HEK293T (cell line): ENCODE measurements around the gene RNF227.

Source experiments
- ARNT ChIP-seq: fragments of 450-650 bp; IDR thresholded peaks from 2 replicates; pipeline ENCODE4 v1.6.1; 2017; ENCODE audit warnings: mild to moderate bottlenecking
- BHLHE40 ChIP-seq: fragments of 450-650 bp; IDR thresholded peaks from 2 replicates; pipeline ENCODE4 v1.6.1; 2016; ENCODE audit warnings: mild to moderate bottlenecking, moderate library complexity, borderline replicate concordance
- FOXA1 ChIP-seq: fragments of 450-650 bp; IDR thresholded peaks from 2 replicates; pipeline ENCODE4 v1.6.1; 2016; ENCODE audit warnings: mild to moderate bottlenecking
- FOXK2 ChIP-seq: fragments of 450-650 bp; IDR thresholded peaks from 2 replicates; pipeline ENCODE4 v1.6.1; 2016; ENCODE audit warnings: mild to moderate bottlenecking
- FOXM1 ChIP-seq: fragments of 450-650 bp; IDR thresholded peaks from 2 replicates; pipeline ENCODE4 v1.6.1; 2017; ENCODE audit warnings: mild to moderate bottlenecking, borderline replicate concordance
- LEF1 ChIP-seq: fragments of 450-650 bp; IDR thresholded peaks from 2 replicates; pipeline ENCODE4 v1.6.1; 2017; ENCODE audit warnings: mild to moderate bottlenecking, borderline replicate concordance
- NFRKB ChIP-seq: fragments of 450-650 bp; IDR thresholded peaks from 2 replicates; pipeline ENCODE4 v1.6.1; 2016; ENCODE audit warnings: mild to moderate bottlenecking, moderate library complexity
- SP1 ChIP-seq: fragments of 450-650 bp; IDR thresholded peaks from 2 replicates; pipeline ENCODE4 v1.6.1; 2017
- TARDBP ChIP-seq: fragments of 450-650 bp; IDR thresholded peaks from 2 replicates; pipeline ENCODE4 v1.6.1; 2016
- ZNF384 ChIP-seq: fragments of 450-650 bp; IDR thresholded peaks from 2 replicates; pipeline ENCODE4 v1.6.1; 2016

DNA sequence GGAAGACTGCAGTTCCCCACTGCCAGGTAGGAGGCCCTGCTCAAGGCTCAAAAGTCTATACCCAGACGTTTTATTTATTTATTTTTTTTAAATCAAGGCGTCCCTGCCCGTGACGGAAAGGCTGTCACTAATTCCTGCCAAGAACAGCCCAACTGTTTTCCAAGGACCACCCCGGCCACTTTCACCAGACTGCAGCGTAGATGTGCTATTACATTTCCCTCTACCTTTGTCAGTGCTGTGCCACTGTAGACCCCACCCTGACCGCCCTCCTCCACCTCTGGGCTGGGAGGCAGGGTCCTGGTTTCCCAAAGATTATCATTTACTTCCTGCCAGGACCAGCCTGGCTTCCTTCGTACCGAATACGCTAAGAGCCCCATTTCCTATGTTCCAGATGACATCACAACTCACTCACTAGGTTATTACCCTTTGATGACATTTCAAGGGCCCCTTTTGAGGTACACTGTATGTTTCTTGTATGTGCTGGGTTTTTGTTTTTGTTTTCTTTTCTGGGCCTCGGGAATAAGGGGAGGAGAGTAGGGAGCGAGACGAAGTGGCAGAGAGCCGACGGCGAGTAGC, 6.3 kb upstream of the RNF227 start:
- TF ChIP-seq ZNF384 (no peak), TARDBP (no peak), SP1 (no peak), FOXM1 (no peak), LEF1 (no peak), NFRKB (no peak), BHLHE40 (no peak), FOXA1 (no peak), ARNT (no peak), FOXK2 (no peak)
